Measurements from ENCODE around the gene CLCC1. TPM values are rescaled to one million over a fixed set of nuclear protein-coding genes. Genes with fewer than 3 reads are reported as not detected.
"Not testable (repeated sequence)": the region's sequence is repeated elsewhere in the genome, so short reads cannot be mapped to it uniquely, and the experiment has no call there.

CLCC1 gene, protein sequence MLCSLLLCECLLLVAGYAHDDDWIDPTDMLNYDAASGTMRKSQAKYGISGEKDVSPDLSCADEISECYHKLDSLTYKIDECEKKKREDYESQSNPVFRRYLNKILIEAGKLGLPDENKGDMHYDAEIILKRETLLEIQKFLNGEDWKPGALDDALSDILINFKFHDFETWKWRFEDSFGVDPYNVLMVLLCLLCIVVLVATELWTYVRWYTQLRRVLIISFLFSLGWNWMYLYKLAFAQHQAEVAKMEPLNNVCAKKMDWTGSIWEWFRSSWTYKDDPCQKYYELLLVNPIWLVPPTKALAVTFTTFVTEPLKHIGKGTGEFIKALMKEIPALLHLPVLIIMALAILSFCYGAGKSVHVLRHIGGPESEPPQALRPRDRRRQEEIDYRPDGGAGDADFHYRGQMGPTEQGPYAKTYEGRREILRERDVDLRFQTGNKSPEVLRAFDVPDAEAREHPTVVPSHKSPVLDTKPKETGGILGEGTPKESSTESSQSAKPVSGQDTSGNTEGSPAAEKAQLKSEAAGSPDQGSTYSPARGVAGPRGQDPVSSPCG
- polyA plus RNA-seq (2013) = 19.8 TPM

DNA sequence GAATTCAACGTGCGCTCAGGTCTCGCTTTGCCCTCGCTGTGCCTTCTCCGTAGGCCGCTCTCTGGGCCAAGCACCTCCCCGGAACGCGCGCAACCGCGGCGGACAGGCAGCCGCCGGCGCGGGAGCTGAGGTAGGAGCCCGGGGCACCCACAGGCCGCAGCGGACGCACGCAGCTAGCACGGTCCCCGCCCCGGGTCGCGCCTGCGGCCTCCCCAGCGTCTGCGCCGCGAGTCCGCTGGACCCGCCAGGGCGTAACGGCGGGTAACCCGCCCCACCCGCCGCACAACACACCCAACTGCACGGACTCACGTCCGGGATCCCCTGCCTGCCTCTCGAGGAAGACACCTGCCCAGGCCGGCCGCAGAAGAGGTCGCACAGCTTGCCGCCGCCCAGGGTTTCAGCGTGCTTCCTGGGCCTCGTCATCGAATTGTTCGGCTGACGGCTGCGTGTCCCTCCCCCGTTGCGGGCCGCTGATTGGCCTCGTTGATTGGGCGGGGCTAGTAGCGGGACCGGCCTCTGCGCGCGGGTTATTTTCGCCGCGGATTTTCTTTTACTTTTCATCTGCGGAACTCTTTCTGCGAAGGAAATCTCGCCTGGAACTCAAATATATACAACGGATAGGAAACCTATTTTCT, at the start of gene CLCC1:
CLCC1 (minus strand) TSS at position 433 of the 635 bp plus-strand sequence. CDS start 13,047 bp downstream, outside the sequence.
- Histone ChIP-seq H3K27ac (ENCODE audit: insufficient read depth in 1 of 2, low read depth in 1 of 2, low read length in 2 of 2, poor library complexity in 1 of 2, severe bottlenecking in 2 of 2) (peak within 1 kb of the TSS; percentile 79 to 93), H3K27me3 (replicated peaks in 2 of 5; ENCODE audit: control insufficient read depth in 4 of 5, insufficient read depth in 5 of 5, low read length in 4 of 5) (no peaks in the 10 kb centered on the region), H3K4me3 (ENCODE audit: control insufficient read depth in 1 of 7, extremely low read depth in 1 of 7, insufficient read depth in 4 of 7, low read depth in 2 of 7, low read length in 6 of 7) (peak within 1 kb of the TSS; percentile 74 to 96 (median 83)), H3K4me1 (ENCODE audit: control extremely low read depth in 1 of 4, control insufficient read depth in 4 of 4, insufficient read depth in 4 of 4, low read length in 3 of 4) (peaks cover 8 to 14% (median 9%) of the 10 kb centered on the region in 4 experiments), H3K36me3 (ENCODE audit: control insufficient read depth in 4 of 4, insufficient read depth in 4 of 4, low read length in 3 of 4) (peaks cover 0 to 5% (median 3%) of the 10 kb centered on the region in 4 experiments), H3K9me3 (ENCODE audit: control extremely low read depth in 1 of 5, control insufficient read depth in 4 of 5, insufficient read depth in 2 of 5, low read depth in 1 of 5, low read length in 4 of 5) (no peaks in the 10 kb centered on the region)
- ChIA-PET CTCF (interaction anchor here (1.2 to 2.1 kb wide), 2 partner anchors 10 to 31 kb away, joined by 3 to 9 read pairs; no protein-coding TSS in a partner anchor), POLR2A (interaction anchor here (0.6 to 1.2 kb wide), 3 partner anchors 15 to 1236 kb away, joined by 3 to 12 read pairs (median 4); no protein-coding TSS in a partner anchor)
- DNase-seq = peak; percentile 89 to 96 (median 94)
- under 1% methylated on average over 46 of the region's 72 CpGs for WGBS (ENCODE audit: insufficient coverage)

DNA sequence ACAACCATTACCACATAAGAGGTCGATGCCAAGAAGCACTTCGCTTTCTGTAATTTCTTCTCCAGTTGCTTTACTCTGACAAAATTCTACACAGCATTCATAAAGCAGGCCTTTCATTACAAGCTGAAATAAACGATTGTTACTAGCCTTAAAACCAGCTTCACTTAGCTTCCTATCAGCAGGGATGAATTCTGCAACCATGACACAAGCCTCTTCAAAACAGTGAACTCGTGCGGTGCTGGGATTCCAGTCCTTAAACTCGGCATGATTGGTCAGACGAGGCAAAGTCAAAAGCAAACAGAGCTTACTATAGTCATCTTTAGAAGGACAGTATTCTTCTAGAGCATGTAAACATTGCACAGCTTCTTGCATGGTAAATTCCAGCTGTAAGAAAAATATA, 48.1 kb upstream of the CLCC1 start:
- POLR2A ChIA-PET = no interaction called here

DNA sequence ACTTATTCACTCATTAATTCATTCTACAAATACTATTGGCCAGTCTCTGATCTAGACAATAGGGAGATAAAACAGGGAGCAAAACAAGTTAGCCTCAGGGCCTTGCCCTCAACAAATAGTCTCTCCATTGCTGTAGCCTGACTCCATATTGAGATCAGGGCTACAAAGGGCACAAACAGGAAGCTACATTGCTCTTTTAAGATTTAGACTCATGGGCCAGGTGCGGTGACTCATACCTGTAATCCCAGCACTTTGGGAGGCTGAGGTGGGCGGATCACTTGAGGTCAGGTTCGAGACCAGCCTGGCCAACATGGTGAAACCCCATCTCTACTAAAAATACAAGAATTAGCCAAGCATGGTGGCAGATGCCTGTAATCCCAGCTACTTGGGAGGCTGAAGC, 33.3 kb upstream of the CLCC1 start:
- CTCF ChIA-PET = interaction anchor here (0.6 to 1.2 kb wide), 3 partner anchors 13 to 82 kb away, joined by 3 to 4 read pairs (median 3); no protein-coding TSS in a partner anchor
- H3K27ac ChIP-seq (ENCODE audit: insufficient read depth in 1 of 2, low read depth in 1 of 2, low read length in 2 of 2, poor library complexity in 1 of 2, severe bottlenecking in 2 of 2); H3K4me1 ChIP-seq (ENCODE audit: control extremely low read depth in 1 of 4, control insufficient read depth in 4 of 4, insufficient read depth in 4 of 4, low read length in 3 of 4); H3K4me3 ChIP-seq (ENCODE audit: control insufficient read depth in 1 of 7, extremely low read depth in 1 of 7, insufficient read depth in 4 of 7, low read depth in 2 of 7, low read length in 6 of 7); H3K27me3 ChIP-seq (replicated peaks in 2 of 5; ENCODE audit: control insufficient read depth in 4 of 5, insufficient read depth in 5 of 5, low read length in 4 of 5); DNase-seq; POLR2A ChIA-PET: not testable (repeated sequence)
- peaks cover 0 to 12% (median 2%) of the 10 kb centered on the region in 5 experiments for H3K9me3 ChIP-seq (ENCODE audit: control extremely low read depth in 1 of 5, control insufficient read depth in 4 of 5, insufficient read depth in 2 of 5, low read depth in 1 of 5, low read length in 4 of 5)
- 100% methylated on average over 1 of the region's 3 CpGs for whole genome bisulfite sequencing (ENCODE audit: insufficient coverage)
- H3K36me3 ChIP-seq (ENCODE audit: control insufficient read depth in 4 of 4, insufficient read depth in 4 of 4, low read length in 3 of 4) = peaks cover 22 to 66% (median 32%) of the 10 kb centered on the region in 4 experiments

More for the DNA sequence above, 48.1 kb upstream of the CLCC1 start:
- Histone ChIP-seq H3K9me3 (ENCODE audit: control extremely low read depth in 1 of 5, control insufficient read depth in 4 of 5, insufficient read depth in 2 of 5, low read depth in 1 of 5, low read length in 4 of 5) (peaks cover 0 to 2% (median 0%) of the 10 kb centered on the region in 5 experiments), H3K36me3 (ENCODE audit: control insufficient read depth in 4 of 4, insufficient read depth in 4 of 4, low read length in 3 of 4) (peaks cover 12 to 37% (median 23%) of the 10 kb centered on the region in 4 experiments), H3K4me3 (ENCODE audit: control insufficient read depth in 1 of 7, extremely low read depth in 1 of 7, insufficient read depth in 4 of 7, low read depth in 2 of 7, low read length in 6 of 7) (no peak overlapping the region), H3K4me1 (ENCODE audit: control extremely low read depth in 1 of 4, control insufficient read depth in 4 of 4, insufficient read depth in 4 of 4, low read length in 3 of 4) (no peaks in the 10 kb centered on the region), H3K27me3 (replicated peaks in 2 of 5; ENCODE audit: control insufficient read depth in 4 of 5, insufficient read depth in 5 of 5, low read length in 4 of 5) (no peaks in the 10 kb centered on the region), H3K27ac (ENCODE audit: insufficient read depth in 1 of 2, low read depth in 1 of 2, low read length in 2 of 2, poor library complexity in 1 of 2, severe bottlenecking in 2 of 2) (no peak overlapping the region)
- WGBS (ENCODE audit: insufficient coverage) = 100% methylated on average over 5 of the region's 7 CpGs
- DNase-seq = no peak
- CTCF ChIA-PET = interaction anchor here (0.6 to 1.2 kb wide), 2 partner anchors 13 to 19 kb away, joined by 3 to 6 read pairs; no protein-coding TSS in a partner anchor

DNA sequence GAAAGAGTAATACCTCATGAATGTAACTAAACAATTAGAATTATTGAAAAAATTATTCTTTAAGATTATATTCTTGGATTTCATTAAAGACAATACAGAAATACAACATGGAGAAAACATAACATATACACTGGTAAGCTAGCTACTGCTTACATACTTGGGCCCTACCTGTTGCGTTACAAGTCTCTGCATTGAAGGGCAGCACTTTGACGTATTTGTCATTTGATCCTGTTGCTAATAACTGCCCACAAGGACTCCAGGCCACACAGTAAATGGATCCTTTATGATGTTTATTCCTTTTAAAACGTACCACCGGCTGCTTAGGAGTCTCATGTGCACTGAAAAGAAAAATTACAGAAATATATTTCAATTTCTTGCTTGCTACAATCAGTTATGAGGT, 19.8 kb upstream of the CLCC1 start:
- H3K36me3 ChIP-seq (ENCODE audit: control insufficient read depth in 4 of 4, insufficient read depth in 4 of 4, low read length in 3 of 4) = peaks cover 13 to 48% (median 16%) of the 10 kb centered on the region in 4 experiments
- no peak overlapping the region for H3K4me3 ChIP-seq (ENCODE audit: control insufficient read depth in 1 of 7, extremely low read depth in 1 of 7, insufficient read depth in 4 of 7, low read depth in 2 of 7, low read length in 6 of 7)
- no peak overlapping the region for H3K27ac ChIP-seq (ENCODE audit: insufficient read depth in 1 of 2, low read depth in 1 of 2, low read length in 2 of 2, poor library complexity in 1 of 2, severe bottlenecking in 2 of 2)
- POLR2A ChIA-PET = no interaction called here
- 94% methylated on average over 2 of the region's 4 CpGs for WGBS (ENCODE audit: insufficient coverage)
- H3K4me1 ChIP-seq (ENCODE audit: control extremely low read depth in 1 of 4, control insufficient read depth in 4 of 4, insufficient read depth in 4 of 4, low read length in 3 of 4) = no peaks in the 10 kb centered on the region
- CTCF ChIA-PET = interaction anchor here (0.7 to 1.3 kb wide), 2 partner anchors 13 to 21 kb away, joined by 4 read pairs; no protein-coding TSS in a partner anchor
- DNase-seq = no peak
- no peaks in the 10 kb centered on the region for H3K9me3 ChIP-seq (ENCODE audit: control extremely low read depth in 1 of 5, control insufficient read depth in 4 of 5, insufficient read depth in 2 of 5, low read depth in 1 of 5, low read length in 4 of 5)
- no peaks in the 10 kb centered on the region for H3K27me3 ChIP-seq (replicated peaks in 2 of 5; ENCODE audit: control insufficient read depth in 4 of 5, insufficient read depth in 5 of 5, low read length in 4 of 5)

DNA sequence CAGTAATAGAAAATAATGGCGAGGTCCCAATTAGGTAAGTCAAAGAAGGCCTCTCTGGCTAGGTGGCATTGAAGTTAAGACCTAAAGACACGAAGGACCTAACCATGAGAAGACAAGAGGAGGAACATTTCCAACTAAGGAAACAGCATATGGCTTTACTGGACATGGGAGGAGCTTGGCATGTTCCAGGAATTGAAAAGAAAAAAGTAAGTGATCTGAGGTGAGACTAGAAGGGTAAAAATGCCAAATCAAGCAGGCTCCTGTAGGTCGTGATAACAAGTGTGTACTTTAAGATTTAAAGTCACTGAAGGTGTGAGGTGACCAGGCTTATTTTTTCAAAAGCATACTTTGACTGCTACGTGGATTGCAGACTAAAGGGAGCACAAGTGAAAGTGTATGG, 13.4 kb upstream of the CLCC1 start:
- WGBS (ENCODE audit: insufficient coverage) = 95% methylated on average over 4 of the region's 4 CpGs
- ChIA-PET POLR2A (no interaction called here), CTCF (interaction anchor here (1.2 kb wide), 1 partner anchor 135 kb away, joined by 3 read pairs; no protein-coding TSS in a partner anchor)
- Histone ChIP-seq H3K36me3 (ENCODE audit: control insufficient read depth in 4 of 4, insufficient read depth in 4 of 4, low read length in 3 of 4) (peaks cover 11 to 44% (median 14%) of the 10 kb centered on the region in 4 experiments), H3K27ac (ENCODE audit: insufficient read depth in 1 of 2, low read depth in 1 of 2, low read length in 2 of 2, poor library complexity in 1 of 2, severe bottlenecking in 2 of 2) (no peak overlapping the region), H3K4me1 (ENCODE audit: control extremely low read depth in 1 of 4, control insufficient read depth in 4 of 4, insufficient read depth in 4 of 4, low read length in 3 of 4) (no peaks in the 10 kb centered on the region), H3K27me3 (replicated peaks in 2 of 5; ENCODE audit: control insufficient read depth in 4 of 5, insufficient read depth in 5 of 5, low read length in 4 of 5) (no peaks in the 10 kb centered on the region), H3K4me3 (ENCODE audit: control insufficient read depth in 1 of 7, extremely low read depth in 1 of 7, insufficient read depth in 4 of 7, low read depth in 2 of 7, low read length in 6 of 7) (no peak overlapping the region), H3K9me3 (ENCODE audit: control extremely low read depth in 1 of 5, control insufficient read depth in 4 of 5, insufficient read depth in 2 of 5, low read depth in 1 of 5, low read length in 4 of 5) (no peaks in the 10 kb centered on the region)
- DNase-seq = no peak

DNA sequence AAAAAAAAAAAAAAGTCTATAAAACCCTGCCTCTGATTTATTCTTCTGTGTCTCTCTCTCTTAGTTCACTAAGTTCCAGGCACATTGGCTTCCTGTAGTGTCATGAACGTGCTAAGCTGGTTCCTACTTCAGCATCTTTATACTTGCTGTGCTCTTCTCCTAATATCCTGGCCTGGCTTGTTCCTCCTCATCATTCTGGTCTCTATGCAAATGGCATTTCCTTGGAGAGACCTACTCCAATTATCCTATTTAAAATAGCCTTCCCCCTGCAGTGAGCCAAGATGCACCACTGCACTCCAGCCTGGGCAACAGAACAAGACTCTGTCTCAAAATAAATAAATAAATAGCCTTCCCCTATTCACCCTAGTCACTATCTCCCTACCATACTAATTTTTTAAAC, 9.7 kb upstream of the CLCC1 start:
- H3K36me3 ChIP-seq (ENCODE audit: control insufficient read depth in 4 of 4, insufficient read depth in 4 of 4, low read length in 3 of 4) = peaks cover 14 to 41% (median 20%) of the 10 kb centered on the region in 4 experiments
- POLR2A ChIA-PET = no interaction called here
- no peaks in the 10 kb centered on the region for H3K4me1 ChIP-seq (ENCODE audit: control extremely low read depth in 1 of 4, control insufficient read depth in 4 of 4, insufficient read depth in 4 of 4, low read length in 3 of 4)
- no peaks in the 10 kb centered on the region for H3K27me3 ChIP-seq (replicated peaks in 2 of 5; ENCODE audit: control insufficient read depth in 4 of 5, insufficient read depth in 5 of 5, low read length in 4 of 5)
- CTCF ChIA-PET = no interaction called here
- H3K9me3 ChIP-seq (ENCODE audit: control extremely low read depth in 1 of 5, control insufficient read depth in 4 of 5, insufficient read depth in 2 of 5, low read depth in 1 of 5, low read length in 4 of 5) = no peaks in the 10 kb centered on the region
- no peak for DNase-seq
- no peak overlapping the region for H3K27ac ChIP-seq (ENCODE audit: insufficient read depth in 1 of 2, low read depth in 1 of 2, low read length in 2 of 2, poor library complexity in 1 of 2, severe bottlenecking in 2 of 2)
- WGBS (ENCODE audit: insufficient coverage) = 100% methylated on average over 1 of the region's 1 CpG
- no peak overlapping the region for H3K4me3 ChIP-seq (ENCODE audit: control insufficient read depth in 1 of 7, extremely low read depth in 1 of 7, insufficient read depth in 4 of 7, low read depth in 2 of 7, low read length in 6 of 7)

Measured in common myeloid progenitor, CD34-positive (primary cell).